Activated CD8-positive, alpha-beta memory T cell treated with anti-CD3 and anti-CD28 coated beads for 24 hours (primary cell): Measurements from ENCODE around the gene URB1.
"Not testable (repeated sequence)": the region's sequence is repeated elsewhere in the genome, so short reads cannot be mapped to it uniquely, and the experiment has no call there.

ENCODE experiments used
- DNase-seq: peaks from one replicate; pipeline ENCODE4 v3.0.0-alpha.2; 2020

URB1 gene

DNA sequence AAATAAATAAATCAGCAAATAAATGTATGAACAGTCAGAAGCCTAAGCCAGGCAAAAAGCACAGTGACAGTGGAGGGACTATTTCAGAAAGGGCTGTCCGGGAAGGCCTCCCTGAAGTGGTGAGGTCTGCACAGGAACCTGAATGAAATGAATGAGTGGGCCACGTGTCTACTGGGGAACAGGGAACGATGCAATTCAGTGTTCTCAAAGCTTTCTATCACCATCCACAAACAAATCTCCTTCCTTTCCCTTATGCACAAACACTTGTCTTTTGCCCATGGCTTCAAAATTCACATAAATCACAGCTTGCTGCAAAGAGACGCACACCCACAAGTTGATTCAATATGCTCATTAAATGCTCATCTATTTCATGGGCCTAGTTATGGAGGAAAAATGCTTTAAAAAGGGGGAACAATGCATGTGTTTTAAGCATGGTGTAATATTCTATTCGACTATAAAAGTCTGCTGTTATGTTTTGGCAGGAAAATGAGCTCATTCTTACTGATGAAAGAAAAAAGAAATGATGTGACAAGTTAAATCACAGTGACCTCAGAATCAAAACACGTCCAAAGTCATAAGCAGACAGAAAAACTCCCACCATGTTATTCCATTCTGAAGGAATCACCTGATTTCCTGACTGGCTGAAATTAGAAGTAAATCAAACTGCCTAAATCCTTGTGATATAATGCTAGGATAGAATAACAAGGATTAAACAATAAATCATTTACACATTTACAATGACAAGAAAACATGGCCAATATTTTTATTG, 21.6 kb downstream of the URB1 start:
- no peak for DNase-seq

- DNase-seq = not testable (repeated sequence)
Observed at GRCh38 chr21:32368961-32369360, 23.9 kb downstream of the URB1 start.

GRCh38 chr21:32368386-32368785, 24.4 kb downstream of the URB1 start:
- DNase-seq = no peak

DNA sequence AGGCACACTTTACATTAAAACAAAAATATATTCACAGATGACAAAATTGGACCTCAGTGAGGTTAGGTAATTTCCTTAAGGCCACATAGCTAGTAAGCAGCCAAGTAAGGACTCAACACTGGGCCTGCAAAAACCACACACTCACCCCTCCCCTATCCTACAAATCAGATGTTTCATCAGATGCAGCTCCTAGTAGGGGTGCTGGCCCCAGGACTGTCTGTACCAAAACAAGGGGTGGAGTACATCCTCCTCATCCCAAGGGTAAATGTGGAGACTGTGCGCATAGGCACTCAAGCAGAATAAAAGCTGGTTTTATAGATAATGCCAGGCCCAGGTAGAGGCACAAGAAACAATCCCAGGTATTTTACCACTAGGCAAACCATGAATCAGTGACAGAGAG, 25.7 kb downstream of the URB1 start:
- no peak for DNase-seq

GRCh38 chr21:32366191-32366590, 26.6 kb downstream of the URB1 start:
- no peak for DNase-seq

- DNase-seq = no peak
Observed at GRCh38 chr21:32364796-32365195, 28.0 kb downstream of the URB1 start.

GRCh38 chr21:32364387-32364786, 28.4 kb downstream of the URB1 start:
- no peak for DNase-seq

GRCh38 chr21:32360401-32360975, 32.3 kb downstream of the URB1 start:
- no peak for DNase-seq

DNA sequence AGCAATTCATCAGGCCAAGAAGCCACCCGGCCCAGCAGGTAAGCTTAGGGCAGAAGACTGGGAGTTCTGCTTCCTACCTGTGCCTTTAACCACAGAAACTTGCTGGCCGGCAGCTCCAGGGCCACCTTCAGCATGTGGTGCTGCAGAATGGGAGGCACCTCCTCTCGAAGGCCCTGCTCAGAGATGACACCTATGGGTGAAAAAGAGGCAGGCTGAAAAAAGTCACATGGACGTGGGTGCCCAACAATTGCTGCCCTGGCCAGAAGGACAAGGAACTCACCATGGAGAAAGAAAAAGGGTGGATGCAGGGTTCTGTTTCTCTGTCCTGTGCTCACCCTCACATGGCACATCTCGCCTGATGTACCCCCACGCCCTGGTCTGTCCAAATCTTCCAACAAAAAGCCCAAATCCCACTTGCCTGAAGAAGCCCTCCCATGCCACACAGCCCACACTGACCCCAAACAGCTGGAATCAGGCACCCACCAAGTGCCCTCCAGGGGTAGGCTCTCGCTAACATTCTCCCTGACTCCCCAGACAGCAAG, 33.0 kb downstream of the URB1 start:
- DNase-seq = no peak

DNA sequence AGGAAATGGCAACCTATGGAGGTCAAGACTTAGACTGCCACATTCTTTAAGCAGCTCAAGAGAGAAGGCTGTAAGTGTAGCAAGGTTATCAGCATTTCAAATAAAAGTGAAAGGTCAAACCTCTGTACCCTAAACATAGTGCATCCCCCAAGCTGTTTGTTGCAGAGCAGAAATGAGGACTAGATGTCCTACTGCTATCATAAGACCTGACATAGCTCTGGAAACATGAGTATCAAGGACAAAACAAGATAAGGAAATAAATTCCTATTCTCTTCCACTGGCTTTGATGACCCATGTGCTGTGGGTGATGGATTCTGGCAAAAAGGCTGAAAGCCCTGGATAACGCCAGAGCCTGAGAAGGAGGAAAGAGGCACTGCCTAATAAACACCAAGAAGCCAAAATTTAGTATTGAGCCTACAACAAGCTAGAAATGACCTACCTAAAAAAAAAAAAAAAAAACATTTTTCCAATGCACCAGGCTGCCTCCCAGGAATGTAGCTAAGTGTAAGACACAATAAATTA, 35.9 kb downstream of the URB1 start:
- no peak for DNase-seq

DNA sequence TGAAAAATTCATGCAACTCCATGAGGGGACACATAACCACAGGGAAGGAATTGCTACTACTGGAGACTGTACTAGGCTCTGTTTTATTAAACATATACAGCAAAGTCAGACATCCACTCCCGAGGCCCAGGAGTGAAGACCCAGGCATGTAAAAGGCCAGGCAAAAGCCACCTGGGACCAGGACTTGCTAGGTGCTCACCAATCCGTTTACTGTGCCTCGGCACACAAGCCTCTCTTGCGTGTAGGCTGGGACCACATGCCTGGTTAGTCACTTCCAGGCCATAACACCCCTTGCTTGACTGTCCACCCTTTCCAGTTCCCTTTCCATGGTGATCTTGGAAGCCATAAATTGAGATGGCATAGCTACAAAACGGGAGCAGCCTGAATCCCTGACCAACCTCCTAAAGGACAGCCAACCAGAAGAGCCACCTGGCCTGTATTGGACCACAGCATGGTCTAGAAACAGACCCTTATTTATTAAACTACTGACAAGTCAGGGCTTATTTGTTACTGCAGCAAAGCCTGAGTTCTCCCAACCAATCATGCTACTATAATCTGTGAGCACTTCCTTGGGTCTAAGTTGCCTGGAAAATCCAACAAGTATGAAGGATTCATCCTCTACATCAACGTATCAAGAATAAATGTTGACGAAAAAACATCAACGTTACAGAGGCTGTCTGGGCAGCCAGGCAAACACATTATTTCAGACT, 39.7 kb downstream of the URB1 start:
- no peak for DNase-seq

DNA sequence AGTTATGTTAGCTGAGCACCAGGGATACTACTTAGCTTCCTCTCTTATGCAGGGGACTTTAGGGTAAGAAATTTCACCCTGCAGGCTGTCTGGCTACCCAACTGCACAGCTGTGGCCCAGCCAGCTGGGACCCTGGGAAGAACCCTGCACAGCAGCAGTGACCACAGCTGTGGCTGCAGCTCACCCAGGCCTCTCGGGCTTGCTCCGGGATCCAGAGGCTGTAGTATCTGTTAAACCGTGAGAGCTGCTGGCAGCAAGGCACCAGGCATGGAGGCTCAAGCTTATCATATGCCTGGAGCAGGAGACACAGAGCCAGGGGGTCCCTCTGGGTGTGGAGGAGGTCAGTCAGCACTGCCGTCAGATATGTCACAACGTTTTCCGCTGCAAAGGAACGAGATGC, 40.3 kb downstream of the URB1 start:
- no peak for DNase-seq

- peak; percentile 19 for DNase-seq
Observed at GRCh38 chr21:32351428-32351827, 41.4 kb downstream of the URB1 start.

GRCh38 chr21:32350981-32351380, 41.8 kb downstream of the URB1 start:
- DNase-seq = peak; percentile 35

DNA sequence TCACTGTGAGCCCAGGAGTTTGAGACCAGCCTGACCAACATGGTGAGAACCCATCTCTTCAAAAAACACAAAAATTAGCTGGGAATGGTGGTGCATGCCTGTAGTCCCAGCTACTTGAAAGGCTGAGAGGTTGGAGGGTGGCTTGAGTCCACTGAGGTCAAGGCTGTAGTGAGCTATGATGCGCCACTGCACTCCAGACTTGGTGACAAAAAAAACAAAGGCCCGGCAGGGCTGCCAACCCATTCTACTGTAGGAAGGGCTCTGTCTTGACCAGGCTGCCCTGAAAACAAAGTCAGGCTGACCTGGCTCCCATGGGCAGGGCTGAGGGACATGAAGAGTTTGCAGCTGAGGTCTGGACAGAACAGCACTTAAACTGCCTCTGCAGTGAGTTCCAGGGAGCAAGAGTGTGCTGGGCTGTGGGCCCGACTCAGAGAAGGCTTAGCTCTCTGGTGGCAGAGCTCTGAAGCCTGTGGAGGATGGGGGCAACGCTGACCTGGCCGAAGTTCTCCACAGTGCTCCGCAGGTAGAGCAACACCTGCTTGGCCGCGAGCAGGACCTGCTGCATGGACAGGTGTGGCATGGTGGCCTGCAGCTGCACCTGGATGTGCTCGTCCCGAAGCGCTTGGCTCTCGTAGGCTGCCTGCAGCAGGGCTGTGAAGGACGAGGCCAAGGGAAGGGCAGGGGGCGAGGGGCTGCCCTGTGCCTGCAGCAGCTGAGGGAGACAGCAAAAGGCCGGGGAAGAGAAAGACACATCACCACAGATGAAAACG, 42.4 kb downstream of the URB1 start:
- peak; percentile 32 for DNase-seq

GRCh38 chr21:32349333-32349944, 43.4 kb downstream of the URB1 start:
- DNase-seq = peak; percentile 35

- no peak for DNase-seq
Observed at GRCh38 chr21:32348604-32349332, 44.0 kb downstream of the URB1 start.

- no peak for DNase-seq
Observed at GRCh38 chr21:32347977-32348376, 44.8 kb downstream of the URB1 start.

GRCh38 chr21:32347351-32347750, 45.5 kb downstream of the URB1 start:
- DNase-seq = no peak

- DNase-seq = no peak
Observed at GRCh38 chr21:32346951-32347350, 45.9 kb downstream of the URB1 start.
